ENCODE results near the gene SPATA6L.

SPATA6L gene

GRCh38 chr9:4666042-4666699, at the start of gene SPATA6L:
SPATA6L (minus strand) TSS chr9:4666480; CDS start chr9:4666250, 230 bp downstream.
- DNase-seq (ENCODE audit: low read depth) = no peak

DNA sequence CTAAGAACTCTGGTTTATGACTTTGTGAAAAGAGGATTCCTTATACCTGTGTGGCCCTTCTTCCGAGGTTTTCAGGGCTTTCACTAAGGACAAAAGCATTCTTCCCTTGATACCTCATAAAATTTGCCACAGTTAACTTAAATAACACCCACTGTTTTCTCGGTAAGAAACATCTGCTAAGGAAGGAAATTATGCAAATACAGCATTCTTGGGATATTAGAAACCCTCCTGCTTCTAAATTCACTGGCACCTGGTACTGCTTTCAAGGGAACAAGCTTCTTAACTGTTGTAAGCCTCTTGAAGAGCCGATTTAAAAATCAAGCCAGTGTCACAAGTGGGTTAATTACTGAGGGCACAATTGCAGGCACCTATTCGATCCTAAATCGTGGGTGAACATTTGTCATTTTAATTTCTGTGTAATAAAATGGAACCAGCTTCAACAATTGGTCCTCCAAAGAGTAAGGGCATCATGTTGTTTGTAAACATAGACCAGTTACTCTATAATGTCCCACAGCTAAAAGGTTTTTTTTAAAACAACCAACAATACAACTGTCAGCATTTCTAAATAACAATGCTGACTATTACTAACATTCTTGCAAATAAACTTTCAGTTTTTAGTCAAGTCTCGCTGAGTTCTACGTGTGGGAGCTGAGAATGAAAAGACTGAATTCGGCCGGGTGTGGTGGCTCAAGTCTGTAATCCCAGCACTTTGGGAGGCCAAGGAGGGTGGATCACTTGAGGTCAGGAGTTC, 48.2 kb upstream of the SPATA6L start:
- DNase-seq (ENCODE audit: low read depth) = no peak

GRCh38 chr9:4713849-4714248, 47.6 kb upstream of the SPATA6L start:
- DNase-seq (ENCODE audit: low read depth) = no peak

GRCh38 chr9:4709380-4709779, 43.1 kb upstream of the SPATA6L start:
- no peak for DNase-seq (ENCODE audit: low read depth)

DNA sequence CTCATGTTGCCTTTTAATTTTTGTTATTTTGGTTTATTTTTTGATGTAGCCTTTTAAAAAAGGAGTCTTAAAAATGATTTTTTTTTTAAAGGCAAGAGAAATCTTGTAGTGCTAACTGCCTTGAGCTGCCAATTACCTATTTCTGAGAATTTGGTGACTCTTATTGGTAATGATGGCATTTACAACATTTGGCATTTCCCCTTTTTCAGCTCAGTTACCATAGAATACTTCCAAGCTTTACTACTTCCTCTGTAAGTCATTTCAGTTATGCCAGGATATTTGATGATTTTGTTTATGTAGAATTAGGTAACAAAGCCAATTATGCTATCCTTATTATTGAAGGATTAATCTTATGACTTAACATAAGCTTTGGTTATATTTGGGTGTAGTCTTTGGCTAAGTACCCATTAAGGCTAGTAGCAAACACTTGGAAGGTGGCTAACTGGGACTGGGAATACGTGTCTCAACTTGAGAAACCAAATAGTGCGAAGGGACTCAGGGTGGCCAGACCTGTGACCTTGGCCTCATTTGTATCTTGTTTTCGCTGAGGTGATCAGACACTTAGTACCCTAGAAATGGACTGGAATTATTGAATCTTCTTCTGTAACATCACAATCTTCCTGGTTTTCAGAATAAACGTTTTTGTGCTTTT, 40.8 kb upstream of the SPATA6L start:
- DNase-seq (ENCODE audit: low read depth) = no peak

GRCh38 chr9:4706021-4706420, 39.7 kb upstream of the SPATA6L start:
- DNase-seq (ENCODE audit: low read depth) = no peak

GRCh38 chr9:4704129-4704528, 37.8 kb upstream of the SPATA6L start:
- DNase-seq (ENCODE audit: low read depth) = no peak

DNA sequence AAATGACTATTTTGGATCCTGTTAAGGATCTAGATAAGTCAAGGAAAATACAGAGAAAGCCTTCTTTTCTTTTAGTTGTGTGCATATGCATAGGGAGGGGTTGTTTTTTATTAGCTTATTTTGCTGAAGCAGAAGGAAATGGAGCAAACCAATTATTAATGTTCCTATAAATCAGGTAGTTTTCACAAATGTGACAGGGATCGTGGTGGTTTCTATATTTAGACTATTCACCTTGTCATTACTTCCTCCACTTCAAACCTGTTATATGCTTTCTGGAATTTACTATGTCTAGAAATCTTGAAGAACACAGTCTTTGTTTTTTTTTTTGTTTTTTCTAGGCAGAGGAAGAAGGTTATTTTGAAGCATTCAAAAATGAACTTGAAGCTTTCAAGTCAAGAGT, 35.2 kb upstream of the SPATA6L start:
- DNase-seq (ENCODE audit: low read depth) = no peak

DNA sequence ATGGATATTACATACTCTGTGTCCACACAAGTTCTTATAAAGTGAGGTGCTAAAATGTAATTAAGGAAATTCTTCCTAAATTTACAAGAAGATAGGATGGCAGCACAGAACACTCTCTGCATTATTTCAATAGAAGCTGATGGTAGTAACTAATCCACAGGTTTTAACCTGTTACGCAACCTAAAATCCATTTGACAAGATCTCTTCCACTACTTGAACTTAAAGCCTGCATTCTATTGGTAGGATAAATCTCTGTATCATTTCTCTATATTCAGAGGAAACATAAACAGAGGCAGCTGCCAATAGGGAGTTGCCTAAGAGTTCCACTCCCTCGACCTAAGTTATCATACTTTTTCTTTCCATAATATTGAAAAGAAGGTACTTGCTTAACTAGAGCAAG, 34.7 kb upstream of the SPATA6L start:
- DNase-seq (ENCODE audit: low read depth) = peak; percentile 38

DNA sequence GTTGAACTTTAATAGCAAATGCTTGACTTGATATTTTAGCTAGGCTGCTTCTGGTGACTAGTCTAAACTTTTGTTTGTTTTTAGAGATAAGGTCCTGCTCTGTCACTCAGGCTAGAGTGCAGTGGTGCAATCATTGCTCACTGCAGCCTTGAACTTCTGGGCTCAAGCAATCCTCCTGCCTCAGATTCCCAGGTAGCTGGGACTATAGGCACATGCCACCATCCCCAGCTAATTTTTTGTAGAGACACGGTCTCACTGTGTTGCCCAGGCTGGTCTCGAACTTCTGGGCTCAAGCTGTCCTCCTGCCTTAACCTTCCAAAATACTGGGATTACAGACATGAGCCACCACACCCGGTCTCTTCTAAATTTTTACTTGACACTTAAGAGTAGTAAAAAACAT, 33.8 kb upstream of the SPATA6L start:
- peak; percentile 33 for DNase-seq (ENCODE audit: low read depth)

DNA sequence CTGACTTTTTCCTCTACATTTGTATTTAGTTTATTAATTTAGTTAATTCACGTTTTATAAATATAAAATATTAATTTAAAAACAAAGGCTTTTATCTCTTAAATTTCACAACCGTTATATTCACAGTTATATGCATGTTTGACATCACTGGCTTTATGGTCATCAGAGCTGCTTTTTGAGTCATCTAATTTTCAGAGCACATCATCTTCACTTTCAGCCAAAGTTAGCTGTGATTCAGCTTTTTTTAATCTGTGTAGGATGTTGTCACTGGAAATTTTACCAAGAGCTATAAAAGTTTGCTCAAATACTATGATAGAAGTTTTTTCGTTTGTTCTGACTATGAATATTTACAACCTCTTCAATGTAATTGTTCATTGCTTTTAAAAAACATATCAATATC, 25.5 kb upstream of the SPATA6L start:
- peak; percentile 76 for DNase-seq (ENCODE audit: low read depth)

DNA sequence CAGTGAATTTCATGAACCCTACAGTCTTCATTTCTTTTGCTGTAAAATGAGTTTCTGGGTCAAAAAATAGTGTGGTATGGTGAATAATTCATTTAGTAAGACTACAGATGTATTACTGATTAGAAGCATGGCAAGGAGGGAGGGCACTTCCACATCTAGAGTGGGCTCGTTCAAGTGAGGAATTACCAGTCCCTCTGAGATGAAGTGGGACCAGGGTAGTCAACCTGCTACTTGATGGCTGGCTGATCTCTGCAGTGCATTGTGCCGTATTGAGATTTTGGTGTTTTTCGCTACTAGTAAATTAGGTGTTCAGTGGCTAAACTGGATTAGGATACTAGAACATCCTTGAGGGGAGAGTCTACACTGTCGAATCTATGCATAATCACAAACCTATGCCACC, 23.9 kb upstream of the SPATA6L start:
- DNase-seq (ENCODE audit: low read depth) = no peak

- peak; percentile 52 for DNase-seq (ENCODE audit: low read depth)
Observed at GRCh38 chr9:4689687-4690104, 23.4 kb upstream of the SPATA6L start.

DNA sequence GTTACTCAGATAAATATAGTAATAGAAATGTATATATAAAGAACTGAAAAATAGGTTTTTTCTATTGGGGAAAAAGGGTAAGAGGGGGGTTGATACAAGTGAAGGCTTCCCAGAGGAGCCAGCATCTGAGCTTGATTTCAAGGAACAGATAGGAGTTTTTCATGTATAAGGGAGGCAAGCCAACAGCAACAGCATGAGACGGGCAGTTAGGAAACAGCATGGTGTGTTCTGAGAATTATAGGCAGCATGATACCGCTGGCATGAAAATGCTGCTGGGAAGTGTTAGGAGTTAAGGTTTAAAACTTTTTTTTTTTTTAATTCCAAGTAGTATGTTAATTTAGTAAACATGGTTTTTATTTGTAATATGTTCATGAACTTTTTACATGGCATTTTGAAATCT, 22.7 kb upstream of the SPATA6L start:
- DNase-seq (ENCODE audit: low read depth) = no peak

GRCh38 chr9:4686584-4686983, 20.3 kb upstream of the SPATA6L start:
- DNase-seq (ENCODE audit: low read depth) = no peak

DNA sequence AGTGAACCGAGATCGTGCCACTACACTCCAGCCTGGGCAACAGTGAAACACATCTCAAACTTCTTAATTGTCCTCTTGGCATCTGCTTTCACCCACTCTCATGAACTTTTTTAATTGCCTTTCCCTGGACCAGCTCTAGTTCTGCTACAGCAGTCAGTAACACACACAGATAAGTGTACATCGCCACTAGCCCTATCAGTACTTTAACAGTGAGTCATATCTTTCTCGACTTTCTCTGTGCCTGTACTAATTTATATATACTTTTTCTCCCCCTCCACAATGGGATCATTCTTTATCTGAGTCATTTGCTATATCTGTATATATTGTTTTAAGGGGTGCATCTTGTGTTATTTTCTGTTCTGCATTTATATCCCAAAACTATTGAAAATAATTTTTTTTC, 19.8 kb upstream of the SPATA6L start:
- peak; percentile 64 for DNase-seq (ENCODE audit: low read depth)

GRCh38 chr9:4684820-4685219, 18.5 kb upstream of the SPATA6L start:
- DNase-seq (ENCODE audit: low read depth) = no peak

GRCh38 chr9:4680750-4681149, 14.5 kb upstream of the SPATA6L start:
- no peak for DNase-seq (ENCODE audit: low read depth)

DNA sequence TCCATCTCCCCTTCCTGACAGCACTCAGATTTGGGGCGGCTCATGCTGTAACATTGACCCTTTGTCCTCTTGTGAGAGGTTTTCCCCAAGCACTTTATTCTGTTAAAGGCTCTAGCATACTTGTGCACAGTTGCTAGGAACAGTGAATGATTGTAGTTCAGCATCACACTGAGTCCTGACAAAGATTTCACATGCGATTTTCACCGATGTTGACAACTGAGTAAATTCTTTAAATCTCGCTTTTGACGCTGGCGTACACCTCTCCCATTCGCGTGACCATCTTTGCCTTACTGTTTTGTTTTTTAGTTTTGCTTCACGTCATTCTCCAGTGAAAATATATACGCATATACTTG, 13.9 kb upstream of the SPATA6L start:
- DNase-seq (ENCODE audit: low read depth) = no peak

- DNase-seq (ENCODE audit: low read depth) = peak; percentile 92
Observed at GRCh38 chr9:4679268-4680172, 13.2 kb upstream of the SPATA6L start, which contains the start of gene CDC37L1. CDC37L1 (plus strand) TSS chr9:4679569; CDS start chr9:4679768, 199 bp downstream.

- no peak for DNase-seq (ENCODE audit: low read depth)
Observed at GRCh38 chr9:4678679-4679267, 12.5 kb upstream of the SPATA6L start.

DNA sequence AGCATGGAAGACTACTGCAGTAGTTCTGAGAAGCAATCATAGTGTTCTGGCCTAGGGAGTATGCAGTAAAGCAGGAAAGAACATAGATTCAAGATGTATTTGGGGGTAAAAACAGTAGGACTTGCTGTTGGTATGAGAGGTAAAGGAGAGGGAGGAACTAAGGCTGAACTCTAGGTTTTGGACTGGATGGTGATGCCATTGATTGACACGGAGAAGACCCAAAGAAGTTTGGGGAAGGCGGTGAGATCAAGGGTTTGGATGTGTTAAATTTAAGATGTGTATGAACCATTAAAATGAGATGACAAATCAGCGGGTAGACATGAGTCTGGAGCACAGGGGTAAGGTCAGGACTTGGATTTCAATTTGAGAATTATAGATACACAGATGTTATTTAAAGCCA, 11.1 kb upstream of the SPATA6L start:
- DNase-seq (ENCODE audit: low read depth) = no peak

All from amniotic epithelial cell (primary cell).